Panc1 (cell line): ENCODE measurements around the gene CREB3L2. TPM values are rescaled to one million over a fixed set of nuclear protein-coding genes. Genes with fewer than 3 reads are reported as not detected.
A peak's percentile ranks its signal among the peaks of the same experiment; 100 is the strongest.

Source experiments
- ATAC-seq: fragments of 200-7000 bp; cut with Tn5 transposase; 2 replicates; pipeline ENCODE4 v1.9.1; 2020; ENCODE audit warnings: mild to moderate bottlenecking, moderate library complexity
- BruUV-seq: library from RNA; stranded (reverse); fragments of 400-500 nt; replicated peaks from 2 replicates; lab custom pipeline; 2021; lab: Mats Ljungman, UMichigan
- CTCF ChIA-PET: fragments of 300-600 bp; sonication (Branson Sonifier 250); formaldehyde crosslinking; loops from one replicate; lab custom pipeline; 2022; ENCODE audit warnings: antibody characterized with exemption; lab: Charles Lee
- POLR2A ChIA-PET: fragments of 300-600 bp; sonication (Branson Sonifier 250); formaldehyde crosslinking; loops from one replicate; lab custom pipeline; 2022; ENCODE audit warnings: antibody characterized with exemption; lab: Charles Lee
- DNase-seq: peaks from one replicate; pipeline ENCODE4 v3.0.0-alpha.2; 2010; ENCODE audit warnings: low read depth, low spot score
- H3K27ac ChIP-seq: 2 replicates; pipeline ENCODE4 v1.5.1; 2011; ENCODE audit warnings: mild to moderate bottlenecking, low read length, inconsistent platforms
- H3K27me3 ChIP-seq: fragments of 200-500 bp; sonication (Bioruptor generic); 2 replicates; pipeline ENCODE4 v1.6.0; 2014; ENCODE audit warnings: low read length, inconsistent platforms; ENCODE audit not compliant: control insufficient read depth, insufficient read depth
- H3K36me3 ChIP-seq: fragments of 200-500 bp; sonication (Bioruptor generic); 2 replicates; pipeline ENCODE4 v1.5.1; 2014; ENCODE audit warnings: inconsistent platforms, mild to moderate bottlenecking, low read length, moderate library complexity; ENCODE audit not compliant: control insufficient read depth, insufficient read depth
- H3K4me1 ChIP-seq: 2 replicates; pipeline ENCODE4 v1.5.1; 2011; ENCODE audit warnings: inconsistent platforms, mild to moderate bottlenecking, low read length, moderate library complexity; ENCODE audit not compliant: control insufficient read depth, insufficient read depth
- H3K4me3 ChIP-seq, 2 experiments: 2 replicates each; pipeline ENCODE4 v1.5.1; 2011 to 2012; ENCODE audit warnings: low read depth in 2 of 2, low read length in 2 of 2, mild to moderate bottlenecking in 2 of 2, inconsistent platforms in 1 of 2, moderate library complexity in 1 of 2
- H3K9me3 ChIP-seq: fragments of 200-500 bp; sonication (Bioruptor generic); 2 replicates; pipeline ENCODE4 v1.5.1; 2014; ENCODE audit warnings: low read depth, mild to moderate bottlenecking, inconsistent platforms, low read length, moderate library complexity; ENCODE audit not compliant: control insufficient read depth, insufficient read depth
- POLR2AphosphoS5 ChIP-seq: IDR thresholded peaks from 2 replicates; pipeline ENCODE4 v1.6.1; 2012; ENCODE audit warnings: mild to moderate bottlenecking, low read depth, low read length, moderate library complexity
- SIN3A ChIP-seq: IDR thresholded peaks from 2 replicates; pipeline ENCODE4 v1.6.1; 2012; ENCODE audit warnings: low read depth, mild to moderate bottlenecking, low read length, moderate library complexity, borderline replicate concordance; ENCODE audit not compliant: insufficient read depth
- TCF7L2 ChIP-seq: IDR thresholded peaks from 2 replicates; pipeline ENCODE4 v1.6.1; 2011; ENCODE audit warnings: mild to moderate bottlenecking, low read depth, low read length, inconsistent platforms
- in situ Hi-C: cut with HindIII; loops from 2 replicates; pipeline ENCODE4 v1.10.0; 2016; ENCODE audit warnings: low sequenced_read_pairs, low pct_unique_long_range_greater_than_20kb
- intact Hi-C: fragments of 100-400 bp; cut with micrococcal nuclease; formaldehyde crosslinking; loops from one replicate; pipeline ENCODE4 v1.10.0; 2022; ENCODE audit not compliant: unreplicated experiment
- total RNA-seq: library from RNA; stranded (reverse); gene quantifications from one replicate; pipeline ENCODE4 v1.2.1, GENCODE V29; 2021; ENCODE audit not compliant: unreplicated experiment
- TF ChIP-seq, protein P1 (sequence below), 2 experiments: IDR thresholded peaks; 2 replicates each; pipeline ENCODE4 v1.6.1; 2011 to 2012; ENCODE audit warnings: low read depth in 2 of 2, control low read depth in 1 of 2, low read length in 1 of 2, mild to moderate bottlenecking in 1 of 2, moderate library complexity in 1 of 2; ENCODE audit not compliant: insufficient read depth in 1 of 2
- TF ChIP-seq, protein P2 (sequence below): fragments of 450-650 bp; IDR thresholded peaks from 2 replicates; pipeline ENCODE4 v1.5.1; 2017; ENCODE audit warnings: mild to moderate bottlenecking

CREB3L2 gene
- total RNA-seq, 1 experiment from 2014 or later: 22.7 TPM

DNA sequence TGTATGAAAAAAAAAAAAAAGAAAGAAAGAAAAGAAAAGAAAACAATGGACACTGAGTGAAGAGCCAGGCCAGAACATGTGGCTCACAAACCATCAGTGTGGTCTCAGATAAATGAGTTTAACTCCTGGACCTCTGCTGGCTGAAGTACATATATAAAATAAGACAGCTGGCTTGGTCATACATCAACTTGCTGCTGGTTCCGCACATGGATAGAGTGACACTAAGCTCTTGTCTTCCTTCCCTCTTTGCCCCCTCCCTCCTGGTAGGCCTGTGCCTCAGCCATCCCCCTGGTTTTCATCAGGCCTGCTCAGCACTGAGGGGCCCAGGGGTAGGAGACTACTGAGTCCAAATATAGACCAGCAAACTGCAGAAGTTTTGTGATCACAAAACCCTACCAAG is 97.1 kb downstream of the CREB3L2 start:
- no TSS peak for BruUV-seq
- H3K4me1 ChIP-seq: no peaks in the 10 kb centered on the region
- H3K27ac ChIP-seq: no peak overlapping the region
- H3K9me3 ChIP-seq: no peaks in the 10 kb centered on the region
- no peaks in the 10 kb centered on the region for H3K27me3 ChIP-seq
- intact Hi-C loops: loop anchor here (5.0 kb wide), 1 partner anchor 832 kb away; no protein-coding TSS in a partner anchor
- ATAC-seq: no peak
- ChIA-PET CTCF (interaction anchor here (0.7 kb wide), 1 partner anchor 103 kb away, joined by 6 read pairs; no protein-coding TSS in a partner anchor), POLR2A (no interaction called here)
- TF ChIP-seq, protein P1, sequence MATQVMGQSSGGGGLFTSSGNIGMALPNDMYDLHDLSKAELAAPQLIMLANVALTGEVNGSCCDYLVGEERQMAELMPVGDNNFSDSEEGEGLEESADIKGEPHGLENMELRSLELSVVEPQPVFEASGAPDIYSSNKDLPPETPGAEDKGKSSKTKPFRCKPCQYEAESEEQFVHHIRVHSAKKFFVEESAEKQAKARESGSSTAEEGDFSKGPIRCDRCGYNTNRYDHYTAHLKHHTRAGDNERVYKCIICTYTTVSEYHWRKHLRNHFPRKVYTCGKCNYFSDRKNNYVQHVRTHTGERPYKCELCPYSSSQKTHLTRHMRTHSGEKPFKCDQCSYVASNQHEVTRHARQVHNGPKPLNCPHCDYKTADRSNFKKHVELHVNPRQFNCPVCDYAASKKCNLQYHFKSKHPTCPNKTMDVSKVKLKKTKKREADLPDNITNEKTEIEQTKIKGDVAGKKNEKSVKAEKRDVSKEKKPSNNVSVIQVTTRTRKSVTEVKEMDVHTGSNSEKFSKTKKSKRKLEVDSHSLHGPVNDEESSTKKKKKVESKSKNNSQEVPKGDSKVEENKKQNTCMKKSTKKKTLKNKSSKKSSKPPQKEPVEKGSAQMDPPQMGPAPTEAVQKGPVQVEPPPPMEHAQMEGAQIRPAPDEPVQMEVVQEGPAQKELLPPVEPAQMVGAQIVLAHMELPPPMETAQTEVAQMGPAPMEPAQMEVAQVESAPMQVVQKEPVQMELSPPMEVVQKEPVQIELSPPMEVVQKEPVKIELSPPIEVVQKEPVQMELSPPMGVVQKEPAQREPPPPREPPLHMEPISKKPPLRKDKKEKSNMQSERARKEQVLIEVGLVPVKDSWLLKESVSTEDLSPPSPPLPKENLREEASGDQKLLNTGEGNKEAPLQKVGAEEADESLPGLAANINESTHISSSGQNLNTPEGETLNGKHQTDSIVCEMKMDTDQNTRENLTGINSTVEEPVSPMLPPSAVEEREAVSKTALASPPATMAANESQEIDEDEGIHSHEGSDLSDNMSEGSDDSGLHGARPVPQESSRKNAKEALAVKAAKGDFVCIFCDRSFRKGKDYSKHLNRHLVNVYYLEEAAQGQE (IDR thresholded peaks at IDR 0.05; ENCODE audit: insufficient read depth in 1 of 2, low read depth in 2 of 2, low read length in 1 of 2): no peak
- no peak for TF ChIP-seq TCF7L2
- TF ChIP-seq, protein P2, sequence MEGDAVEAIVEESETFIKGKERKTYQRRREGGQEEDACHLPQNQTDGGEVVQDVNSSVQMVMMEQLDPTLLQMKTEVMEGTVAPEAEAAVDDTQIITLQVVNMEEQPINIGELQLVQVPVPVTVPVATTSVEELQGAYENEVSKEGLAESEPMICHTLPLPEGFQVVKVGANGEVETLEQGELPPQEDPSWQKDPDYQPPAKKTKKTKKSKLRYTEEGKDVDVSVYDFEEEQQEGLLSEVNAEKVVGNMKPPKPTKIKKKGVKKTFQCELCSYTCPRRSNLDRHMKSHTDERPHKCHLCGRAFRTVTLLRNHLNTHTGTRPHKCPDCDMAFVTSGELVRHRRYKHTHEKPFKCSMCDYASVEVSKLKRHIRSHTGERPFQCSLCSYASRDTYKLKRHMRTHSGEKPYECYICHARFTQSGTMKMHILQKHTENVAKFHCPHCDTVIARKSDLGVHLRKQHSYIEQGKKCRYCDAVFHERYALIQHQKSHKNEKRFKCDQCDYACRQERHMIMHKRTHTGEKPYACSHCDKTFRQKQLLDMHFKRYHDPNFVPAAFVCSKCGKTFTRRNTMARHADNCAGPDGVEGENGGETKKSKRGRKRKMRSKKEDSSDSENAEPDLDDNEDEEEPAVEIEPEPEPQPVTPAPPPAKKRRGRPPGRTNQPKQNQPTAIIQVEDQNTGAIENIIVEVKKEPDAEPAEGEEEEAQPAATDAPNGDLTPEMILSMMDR: no peak
- no peak for TF ChIP-seq POLR2AphosphoS5
- no peak for TF ChIP-seq SIN3A
- no peak overlapping the region for H3K4me3 ChIP-seq
- in situ Hi-C loops: no loop called here
- DNase-seq: no peak
- H3K36me3 ChIP-seq: no peaks in the 10 kb centered on the region

DNA sequence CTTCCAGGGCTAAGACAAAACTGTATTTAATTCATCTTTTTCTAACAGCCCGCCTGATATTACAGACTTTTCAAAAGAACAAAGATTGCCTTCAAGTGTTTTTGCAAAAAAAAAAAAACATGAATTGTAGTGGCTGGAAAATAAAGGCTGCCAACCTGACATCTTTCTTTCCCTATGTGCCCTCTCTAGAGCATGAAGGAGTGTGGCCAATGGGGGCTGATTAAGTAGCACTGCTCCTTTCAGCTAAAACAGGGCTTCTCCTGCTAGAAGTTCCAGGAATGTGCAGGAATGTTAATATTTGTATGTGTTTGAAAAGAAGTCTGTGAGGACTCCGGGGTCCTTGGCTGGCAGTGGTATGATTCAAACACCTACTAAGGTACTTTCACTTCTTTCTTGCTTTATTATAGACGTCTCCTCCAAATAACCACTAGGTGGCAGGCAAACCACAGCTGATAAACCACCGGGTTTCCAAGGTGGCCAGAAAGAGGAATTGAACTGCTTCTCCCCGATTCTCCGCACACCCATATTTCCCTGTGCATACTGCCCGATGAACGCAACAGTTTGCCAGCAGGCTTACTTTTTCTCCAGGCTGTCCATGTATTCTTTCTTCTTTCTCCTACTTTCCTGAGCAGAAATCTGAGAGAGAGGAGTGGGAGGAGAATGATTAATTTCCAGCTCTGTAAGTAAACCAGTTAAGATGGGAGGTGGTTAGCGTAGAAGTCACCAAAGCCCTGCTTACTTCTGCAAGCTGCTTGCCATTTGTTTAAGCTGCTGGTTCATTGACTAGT is 98.3 kb downstream of the CREB3L2 start:
- peaks cover 5% of the 10 kb centered on the region; the same call in 1 of the 2 replicates for H3K4me1 ChIP-seq
- no TSS peak for BruUV-seq
- H3K27ac ChIP-seq: no peak overlapping the region
- DNase-seq (peak; percentile 69), ATAC-seq (peak; percentile 81)
- H3K36me3 ChIP-seq: no peaks in the 10 kb centered on the region
- POLR2A ChIA-PET: no interaction called here
- in situ Hi-C loops (no loop called here), intact Hi-C loops (loop anchor here (1.0 to 5.0 kb wide), 2 partner anchors 106 to 834 kb away; no protein-coding TSS in a partner anchor)
- CTCF ChIA-PET: interaction anchor here (0.6 to 1.5 kb wide), 8 partner anchors 96 to 834 kb away, joined by 3 to 6 read pairs (median 4); partner anchors contain the start of gene CREB3L2
- H3K27me3 ChIP-seq: no peaks in the 10 kb centered on the region
- peak overlapping the region in 1 of 2 experiments; percentile 12; a peak in 2 of 4 replicates for H3K4me3 ChIP-seq
- no peak for TF ChIP-seq SIN3A
- TF ChIP-seq, protein P1 (IDR thresholded peaks at IDR 0.05; ENCODE audit: insufficient read depth in 1 of 2, low read depth in 2 of 2, low read length in 1 of 2): no peak
- TF ChIP-seq, protein P2: peak; percentile 86
- no peak for TF ChIP-seq TCF7L2
- no peak for TF ChIP-seq POLR2AphosphoS5
- H3K9me3 ChIP-seq: no peaks in the 10 kb centered on the region
